ENCODE measurements around the gene GPR171.
"Not testable (repeated sequence)": the region's sequence is repeated elsewhere in the genome, so short reads cannot be mapped to it uniquely, and the experiment has no call there.

Gene GPR171, protein sequence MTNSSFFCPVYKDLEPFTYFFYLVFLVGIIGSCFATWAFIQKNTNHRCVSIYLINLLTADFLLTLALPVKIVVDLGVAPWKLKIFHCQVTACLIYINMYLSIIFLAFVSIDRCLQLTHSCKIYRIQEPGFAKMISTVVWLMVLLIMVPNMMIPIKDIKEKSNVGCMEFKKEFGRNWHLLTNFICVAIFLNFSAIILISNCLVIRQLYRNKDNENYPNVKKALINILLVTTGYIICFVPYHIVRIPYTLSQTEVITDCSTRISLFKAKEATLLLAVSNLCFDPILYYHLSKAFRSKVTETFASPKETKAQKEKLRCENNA

DNA sequence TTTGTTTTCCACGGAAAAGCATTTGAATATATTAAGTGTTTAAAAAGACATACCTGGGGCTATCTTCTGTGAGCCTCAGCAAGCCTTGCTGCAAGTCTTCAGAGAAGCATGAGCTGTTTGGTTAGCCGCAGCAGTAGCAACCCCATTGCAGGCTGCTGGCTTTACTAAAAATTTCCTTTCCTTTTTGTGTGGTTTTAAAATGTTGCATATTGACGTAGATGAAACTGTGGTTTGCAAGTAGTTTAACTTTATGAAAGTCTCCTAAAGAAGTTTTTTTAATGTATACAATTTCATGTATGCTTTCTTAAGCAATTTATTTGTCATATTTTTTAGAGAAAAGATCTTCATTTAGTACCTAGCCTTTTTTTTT, at the start of gene GPR171:
Gene GPR171 (minus strand): TSS at position 166 of the 370 bp plus-strand sequence. CDS start 3,830 bp downstream, outside the sequence.
- peak; percentile 59 for DNase-seq

DNA sequence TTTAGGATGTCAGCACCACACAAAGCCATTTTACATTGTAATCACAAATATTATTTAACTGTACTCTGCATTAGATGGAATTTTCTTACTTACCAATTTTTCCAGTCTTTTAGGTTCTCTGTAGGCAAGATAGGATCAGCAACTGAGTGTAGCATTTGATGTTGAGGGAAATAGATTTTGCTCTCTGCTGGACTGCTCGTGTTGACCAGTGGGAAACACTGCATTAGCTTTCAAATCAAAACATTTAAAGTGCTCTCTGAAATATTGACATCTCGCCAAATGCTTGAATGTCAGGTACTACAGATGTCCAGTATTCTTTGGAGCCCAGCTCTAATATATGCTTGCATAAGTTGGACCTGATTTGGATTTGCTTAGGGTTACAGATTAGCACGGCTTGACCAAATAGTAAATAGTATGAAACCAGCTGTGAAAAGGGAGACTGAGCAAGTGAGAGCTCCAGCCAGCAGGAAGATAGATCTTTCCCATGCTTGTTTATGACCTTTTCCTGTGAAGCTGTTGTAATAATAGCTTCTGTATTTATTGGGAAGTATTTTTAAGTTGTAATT, 45.8 kb upstream of the GPR171 start:
- DNase-seq: no peak

DNA sequence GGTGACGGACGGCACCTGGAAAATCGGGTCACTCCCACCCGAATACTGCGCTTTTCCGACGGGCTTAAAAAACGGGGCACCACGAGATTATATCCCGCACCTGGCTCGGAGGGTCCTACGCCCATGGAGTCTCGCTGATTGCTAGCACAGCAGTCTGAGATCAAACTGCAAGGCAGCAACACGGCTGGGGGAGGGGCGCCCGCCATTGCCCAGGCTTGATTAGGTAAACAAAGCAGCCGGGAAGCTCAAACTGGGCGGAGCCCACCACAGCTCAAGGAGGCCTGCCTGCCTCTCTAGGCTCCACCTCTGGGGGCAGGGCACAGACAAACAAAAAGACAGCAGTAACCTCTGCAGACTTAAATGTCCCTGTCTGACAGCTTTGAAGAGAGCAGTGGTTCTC, 39.0 kb upstream of the GPR171 start:
- DNase-seq: not testable (repeated sequence)

DNA sequence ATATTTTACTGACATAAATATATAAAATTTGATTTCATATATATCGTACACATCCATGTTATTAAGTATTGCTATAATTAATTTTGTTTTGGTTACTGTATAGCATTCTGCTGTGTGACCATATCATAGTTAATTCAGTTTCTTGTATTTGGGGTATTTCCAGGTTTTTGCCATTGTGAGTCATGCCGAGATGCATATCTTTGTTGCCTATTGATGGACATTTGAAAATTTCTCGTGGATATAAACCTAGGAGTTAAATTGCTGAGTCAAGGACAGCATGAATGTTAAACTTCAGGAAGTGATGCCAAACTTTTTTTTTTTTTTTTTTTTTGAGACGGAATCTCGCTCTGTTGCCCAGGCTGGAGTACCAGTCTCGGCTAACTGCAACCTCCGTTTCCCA, 33.7 kb upstream of the GPR171 start:
- no peak for DNase-seq

DNA sequence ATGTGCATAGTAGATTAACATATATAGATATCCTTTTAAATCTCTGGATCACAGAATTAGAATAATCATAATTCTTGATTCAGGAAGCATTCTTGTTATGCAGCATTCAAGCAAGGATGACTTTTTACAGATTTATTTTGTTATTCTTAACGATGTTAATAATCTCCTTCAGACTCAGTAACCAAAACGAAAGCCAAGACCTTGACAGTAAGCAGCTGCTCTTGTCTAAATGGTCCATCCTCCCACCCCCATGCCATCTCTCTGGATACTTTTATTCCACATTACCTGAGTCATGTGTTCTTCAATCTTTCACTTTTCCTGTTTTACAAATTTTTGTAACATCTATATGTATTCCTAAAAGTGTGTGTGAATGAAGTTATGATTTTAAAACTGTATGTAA, 33.3 kb upstream of the GPR171 start:
- DNase-seq: no peak

DNA sequence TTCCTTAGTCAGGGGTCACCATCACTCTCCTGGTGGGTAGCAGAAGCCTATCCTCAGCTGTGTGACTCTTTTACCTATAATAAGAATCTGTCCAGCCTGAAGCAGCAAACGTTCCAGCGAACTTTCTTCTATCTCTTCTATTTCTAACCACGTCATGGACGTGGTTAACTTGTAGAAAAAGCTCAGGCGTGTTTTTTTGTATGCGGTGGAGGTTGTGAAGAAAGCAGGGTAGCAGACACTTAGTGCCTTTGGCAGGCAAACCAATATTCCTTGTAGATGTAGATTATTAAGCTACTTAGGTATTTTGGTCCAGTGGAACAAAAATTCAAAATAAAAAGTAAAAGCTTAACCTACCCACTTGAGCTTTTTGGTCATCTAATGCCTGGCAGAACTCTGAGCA, 31.8 kb upstream of the GPR171 start:
- DNase-seq: no peak

DNA sequence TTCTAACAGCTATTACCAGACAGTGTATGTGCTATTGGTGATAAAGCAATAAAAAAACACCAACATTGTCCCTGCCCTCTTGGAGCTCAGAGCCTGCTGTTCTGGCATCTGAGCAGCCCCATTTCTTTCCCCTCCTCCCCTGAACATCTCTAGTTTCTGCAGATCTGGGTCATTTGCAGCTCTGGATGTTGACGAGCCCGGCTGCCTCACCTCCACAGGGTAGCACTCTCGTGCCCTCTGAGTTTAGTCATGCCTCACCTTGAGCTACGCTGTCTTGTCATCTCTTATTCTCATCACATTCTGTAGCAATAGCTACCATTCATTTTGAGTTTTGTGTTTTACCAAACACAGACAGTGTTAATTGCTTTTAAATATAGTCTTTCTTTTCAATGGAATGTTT, 30.0 kb upstream of the GPR171 start:
- no peak for DNase-seq

DNA sequence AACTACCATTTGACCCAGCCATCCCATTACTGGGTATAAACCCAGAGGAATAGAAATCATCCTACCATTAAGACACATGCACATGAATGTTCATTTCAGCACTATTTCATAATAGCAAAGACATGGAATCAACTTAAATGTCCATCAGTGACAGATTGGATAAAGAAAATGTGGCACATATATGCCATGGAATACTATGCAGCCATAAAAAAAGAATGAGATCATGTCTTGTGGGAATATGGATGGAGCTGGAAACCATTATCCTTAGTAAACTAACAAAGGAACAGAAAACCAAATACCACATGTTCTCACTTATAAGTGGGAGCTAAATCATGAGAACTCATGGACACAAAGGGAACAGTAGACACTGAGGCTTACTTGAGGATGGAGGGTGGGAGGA, 29.4 kb upstream of the GPR171 start:
- not testable (repeated sequence) for DNase-seq

DNA sequence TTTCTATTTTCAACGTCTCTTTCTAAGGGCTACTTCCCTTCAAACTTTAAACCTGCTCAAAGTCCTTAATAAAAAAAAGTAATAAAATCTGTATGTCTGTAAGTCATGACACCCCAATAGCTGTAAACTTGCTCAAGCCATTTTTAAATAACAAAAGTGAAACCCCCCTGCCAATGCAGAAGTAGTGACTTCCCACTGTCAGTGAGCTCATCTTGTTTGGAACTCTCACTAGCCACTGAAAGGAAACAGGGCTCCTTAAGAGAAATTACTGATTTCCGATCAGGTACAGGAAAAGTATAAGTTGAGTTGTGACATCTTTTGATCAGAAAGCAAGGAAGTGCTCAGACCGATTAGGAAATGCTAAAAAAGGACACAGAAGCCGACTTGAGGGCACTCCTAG, 27.6 kb upstream of the GPR171 start:
- DNase-seq: no peak

DNA sequence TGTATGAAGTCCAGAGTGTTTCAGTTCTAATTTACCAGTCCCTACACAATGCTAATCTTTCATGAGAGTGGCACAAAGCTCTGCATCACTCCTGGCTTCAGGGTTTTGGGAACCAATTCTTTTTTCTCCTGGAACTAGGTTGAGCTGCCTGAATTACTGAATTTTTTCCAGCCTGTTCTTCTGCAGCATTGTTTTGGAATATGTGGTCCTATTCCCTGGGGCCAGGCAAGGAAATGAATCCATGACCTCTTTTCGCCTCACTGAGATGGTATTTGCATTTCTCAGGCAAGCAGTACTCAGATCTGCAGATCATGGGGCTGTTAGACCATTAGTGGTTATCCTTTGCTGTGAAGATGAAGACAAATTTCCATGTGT, 25.6 kb upstream of the GPR171 start:
- DNase-seq: no peak

DNA sequence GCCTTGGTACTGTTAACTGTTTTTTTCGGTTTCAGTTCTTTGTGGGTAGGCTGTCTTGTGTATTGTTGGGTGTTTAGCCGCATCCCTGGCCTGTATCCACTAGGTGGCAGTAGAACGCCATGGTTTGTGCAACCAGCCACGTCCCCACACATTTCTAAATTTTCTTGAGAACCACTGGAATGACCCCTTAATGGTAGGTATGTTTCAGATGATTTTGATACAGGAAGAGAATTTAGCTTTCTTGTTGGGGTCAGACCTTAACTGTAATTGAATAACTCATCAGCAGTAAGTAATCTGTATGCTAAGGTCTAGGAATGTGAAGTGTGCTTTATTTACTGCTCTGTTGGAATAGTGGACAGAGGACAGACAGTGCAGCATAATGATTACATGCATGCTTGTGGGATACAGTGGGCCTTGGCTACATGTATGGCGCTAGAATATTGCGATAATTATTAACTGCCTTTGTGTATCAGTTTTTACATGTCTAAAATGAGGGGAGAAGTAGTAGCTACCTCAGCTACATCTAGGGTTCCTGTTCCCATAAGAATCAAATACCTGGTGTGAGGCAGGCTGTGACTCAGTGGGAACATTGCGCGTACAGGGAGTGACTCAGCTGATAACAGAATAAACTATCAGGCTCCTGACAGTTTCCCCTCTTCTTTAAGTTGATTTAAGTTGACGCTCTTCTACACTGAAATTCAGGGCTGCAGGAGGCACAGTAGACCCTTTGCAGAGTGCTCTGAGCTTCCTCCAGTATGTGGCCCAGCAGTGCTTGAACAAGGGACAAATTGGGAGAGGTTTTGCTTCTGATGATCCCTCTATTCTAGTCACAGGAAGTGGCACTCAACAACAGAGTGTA, 25.0 kb upstream of the GPR171 start:
- peak; percentile 65 for DNase-seq

DNA sequence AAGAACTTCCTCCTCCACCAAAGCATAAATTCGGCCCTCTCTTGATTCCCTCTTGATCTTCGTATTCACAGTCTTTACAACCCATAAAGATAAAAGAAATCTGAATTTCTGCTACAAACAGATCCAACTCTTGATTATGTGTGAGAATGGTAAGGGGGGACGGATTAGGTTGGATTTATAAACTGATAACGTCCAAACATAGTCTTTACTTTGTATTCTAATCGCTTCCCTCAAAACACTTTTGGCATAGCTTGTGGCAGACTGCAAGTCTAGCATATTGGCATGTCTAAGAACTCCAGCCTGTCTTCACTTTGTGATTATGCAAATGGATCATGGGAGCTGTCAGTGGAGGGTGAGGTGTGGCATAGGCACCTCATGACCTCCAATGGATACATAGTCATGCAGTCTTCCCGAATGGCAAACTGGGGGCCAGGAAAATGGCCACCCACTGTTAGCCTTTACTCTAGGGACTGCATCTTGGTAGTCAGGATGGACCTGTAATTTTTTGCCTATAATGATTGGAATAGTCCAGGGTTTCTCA, 24.3 kb upstream of the GPR171 start:
- no peak for DNase-seq

DNA sequence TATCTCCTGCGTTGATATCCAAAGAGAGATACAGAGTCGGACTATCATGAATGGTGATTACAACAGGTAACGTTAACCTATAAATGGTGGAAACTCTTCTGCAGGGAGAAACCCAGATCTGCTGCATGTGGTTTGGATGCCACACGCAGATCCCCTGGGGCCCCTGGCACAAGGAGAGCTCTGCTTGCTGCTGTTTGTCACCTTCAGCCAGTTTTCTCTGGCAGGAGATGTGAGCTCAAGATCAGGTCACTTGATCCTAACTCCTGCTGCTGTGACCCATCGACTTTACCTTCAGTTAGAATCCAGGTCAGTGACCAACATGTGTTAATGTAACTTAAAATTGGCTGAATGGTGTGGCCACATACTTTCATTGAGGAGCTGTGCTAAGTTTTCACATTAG, 23.8 kb upstream of the GPR171 start:
- no peak for DNase-seq

DNA sequence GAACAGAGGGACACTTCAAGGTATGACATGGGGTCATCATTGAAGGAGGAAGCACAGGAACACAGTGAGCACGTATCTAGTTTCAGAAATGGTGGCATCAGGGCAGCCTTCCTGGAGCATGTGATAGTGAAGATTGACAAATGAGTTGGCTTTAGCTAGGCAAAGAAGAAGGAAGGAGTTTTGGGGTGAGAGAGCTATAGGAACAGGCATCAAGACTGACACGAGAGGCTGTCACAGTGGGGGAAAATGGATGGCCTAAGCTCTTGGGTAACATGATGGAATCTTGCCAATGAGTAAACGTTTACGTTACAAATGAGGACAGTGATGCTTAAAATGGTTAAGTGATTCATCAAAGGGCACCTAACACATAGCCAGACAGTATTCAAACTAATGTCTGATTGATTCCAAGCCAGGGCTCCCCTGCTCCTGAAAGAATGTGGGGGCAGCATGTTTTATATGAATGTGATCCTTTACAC, 23.1 kb upstream of the GPR171 start:
- no peak for DNase-seq

DNA sequence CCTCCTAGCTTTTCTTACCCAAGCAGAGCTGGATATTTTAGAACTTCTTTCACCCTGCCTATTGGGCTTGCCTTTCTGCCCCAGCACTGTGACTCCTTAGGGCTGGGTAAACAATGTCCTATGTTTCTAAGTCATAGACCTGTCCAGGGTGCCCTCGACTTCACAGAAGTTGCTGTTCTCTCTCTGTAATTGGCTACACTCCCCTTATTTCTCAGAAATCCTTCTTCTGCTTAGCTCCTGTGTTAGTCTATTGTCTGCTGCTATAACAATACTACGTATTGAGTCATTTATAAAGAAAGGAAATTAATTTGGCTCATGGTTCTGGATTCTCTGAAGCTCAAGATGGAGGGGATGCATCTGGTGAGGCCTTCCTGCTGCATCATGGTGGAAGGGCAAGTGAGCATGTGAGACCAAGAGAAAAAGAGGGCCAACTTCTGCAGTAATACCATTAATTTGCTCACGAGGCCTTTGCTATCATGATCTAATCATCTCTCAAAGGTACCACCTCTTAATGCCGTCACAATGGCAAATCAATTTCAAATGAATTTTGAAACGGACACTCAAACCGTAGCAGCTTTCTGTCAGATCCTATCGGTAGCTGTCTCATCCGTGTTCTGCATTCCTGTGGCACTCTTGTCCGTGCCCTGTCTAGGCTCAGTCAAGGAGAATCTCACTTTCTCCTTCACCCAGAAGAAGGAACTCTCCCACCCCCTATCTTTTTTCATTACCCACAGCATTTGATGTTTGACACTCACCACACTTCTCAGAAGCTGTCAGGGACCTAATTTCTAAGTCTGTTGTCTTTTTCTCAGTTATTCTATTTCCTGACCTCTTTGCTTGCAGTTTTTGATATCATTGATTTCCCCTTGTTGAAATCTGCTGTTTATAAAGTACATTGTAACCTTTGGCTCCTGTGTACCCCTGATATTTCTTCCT, 22.3 kb upstream of the GPR171 start:
- DNase-seq: no peak

DNA sequence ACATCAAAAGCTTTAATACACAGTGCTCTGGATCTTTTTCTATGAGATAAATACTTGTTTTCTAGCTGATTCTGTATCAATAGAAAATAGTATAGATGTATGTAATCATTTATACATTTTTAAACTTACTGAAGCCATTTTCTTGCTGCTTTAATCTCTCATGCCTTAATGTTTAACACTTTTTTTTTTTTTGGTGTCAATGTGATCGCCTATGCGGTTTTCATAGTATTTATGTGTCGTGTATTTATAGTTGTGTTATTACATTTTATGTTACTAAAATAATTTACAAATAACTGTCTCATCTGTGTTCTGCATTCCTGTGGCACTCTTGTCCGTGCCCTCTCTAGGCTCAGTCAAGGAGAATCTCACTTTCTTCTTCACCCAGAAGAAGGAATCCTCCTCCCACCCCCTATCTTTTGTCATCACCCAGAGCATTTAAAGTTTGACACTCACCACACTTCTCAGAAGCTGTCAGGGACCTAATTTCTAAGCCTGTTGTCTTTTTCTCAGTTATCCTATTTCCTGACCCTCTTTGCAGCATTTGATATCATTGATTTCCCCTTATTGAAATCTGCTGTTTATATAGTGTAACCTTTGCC, 21.4 kb upstream of the GPR171 start:
- DNase-seq: no peak

DNA sequence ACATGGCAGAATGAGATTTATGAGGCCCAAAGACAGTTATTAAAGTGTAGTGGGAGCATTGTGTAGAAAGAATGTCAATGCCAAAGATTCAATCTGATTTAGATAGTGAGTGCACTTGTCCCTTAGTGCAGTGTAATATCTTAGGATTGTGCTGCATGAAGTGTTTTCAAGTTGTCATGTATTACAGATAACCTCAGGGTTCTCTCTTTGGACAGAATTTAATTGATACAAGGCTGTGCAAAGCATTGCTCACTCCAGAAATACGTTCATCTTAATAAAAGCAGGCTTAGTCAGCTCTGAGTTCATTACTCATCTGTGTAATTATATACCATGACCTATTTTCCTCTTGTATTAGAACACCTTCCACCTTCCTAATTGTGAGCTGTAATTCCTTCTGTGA, 16.0 kb upstream of the GPR171 start:
- DNase-seq: no peak

DNA sequence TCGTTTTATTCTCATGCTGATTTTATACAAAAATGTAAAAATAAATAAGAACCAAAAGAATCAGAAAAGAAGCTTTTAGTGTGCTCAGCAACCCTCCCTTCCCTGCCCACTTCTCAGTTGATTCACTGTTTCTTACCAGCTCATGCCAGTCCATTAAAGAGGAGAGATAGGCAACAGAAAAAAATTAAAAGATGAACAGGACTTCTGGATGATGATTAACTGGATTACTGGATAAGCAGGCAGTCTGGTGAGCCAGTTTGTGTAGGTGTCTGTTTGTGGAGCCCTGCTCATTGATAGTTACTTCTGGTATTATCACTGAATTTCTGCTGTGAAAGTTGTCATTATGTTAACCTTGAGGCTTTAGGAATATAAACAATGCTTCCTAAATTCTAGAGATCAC, 15.1 kb upstream of the GPR171 start:
- DNase-seq: no peak

DNA sequence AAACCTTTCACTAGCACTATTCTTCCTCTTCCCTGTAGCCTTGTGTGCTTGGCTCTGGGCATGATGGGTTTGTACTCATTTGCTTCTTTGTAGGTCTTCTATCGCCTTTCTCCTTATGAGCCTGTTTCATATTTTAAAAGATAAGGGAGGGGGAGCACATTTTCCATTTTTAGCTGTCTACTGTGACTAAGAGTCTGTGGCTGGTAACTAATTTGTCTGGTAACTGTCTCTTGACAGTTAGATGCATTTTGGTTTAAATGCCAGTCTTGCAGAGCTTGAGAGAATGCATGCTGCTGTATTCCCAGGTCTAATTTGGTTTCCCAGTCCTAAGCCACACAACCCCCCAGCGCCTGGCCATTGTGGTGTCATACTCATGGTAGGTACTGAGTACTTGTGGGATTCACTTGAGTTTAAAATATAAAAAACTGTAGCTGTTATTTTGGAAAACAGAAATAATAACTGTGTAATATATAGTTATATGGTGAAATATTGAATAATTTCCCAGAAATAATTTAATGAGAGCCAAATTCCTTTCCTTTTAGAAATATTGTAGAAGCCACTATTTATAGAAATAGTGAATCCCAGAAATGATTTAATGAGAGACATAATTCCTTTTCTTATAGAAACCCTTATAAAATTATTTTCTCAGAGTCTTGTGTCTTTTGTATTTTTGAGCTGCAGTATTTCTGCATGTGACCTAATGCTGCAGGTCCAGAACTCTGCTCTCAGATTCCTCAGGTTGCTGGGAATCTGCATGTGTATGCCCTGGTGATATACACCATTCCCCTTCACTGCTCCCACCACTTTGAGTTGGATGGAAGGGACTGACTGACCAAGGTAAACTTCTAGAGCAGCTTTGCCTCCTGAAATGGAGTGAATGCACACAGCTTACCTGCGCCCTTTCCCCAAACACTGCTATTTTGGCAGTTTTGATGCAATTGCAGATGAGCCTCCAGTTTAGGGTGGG, 13.9 kb upstream of the GPR171 start:
- no peak for DNase-seq

DNA sequence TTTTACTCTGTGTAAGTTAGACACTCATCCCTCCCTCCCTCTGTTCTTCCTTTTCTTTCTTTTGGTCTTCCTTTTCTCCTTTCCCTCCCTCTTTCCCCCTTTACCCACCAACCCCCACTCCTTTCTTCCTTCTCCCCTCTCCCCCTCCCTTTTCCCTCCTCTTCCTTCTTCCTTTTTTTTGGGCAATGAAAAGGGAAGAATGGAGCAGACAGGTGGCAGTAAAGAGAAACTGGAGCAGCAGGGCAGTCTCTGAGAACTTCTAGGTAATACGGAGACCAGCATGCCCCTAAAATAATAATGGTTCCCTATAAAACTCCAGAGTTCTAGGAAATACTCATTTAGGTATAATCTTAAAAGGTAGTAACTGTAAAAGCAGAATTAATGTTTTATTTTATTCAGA, 11.4 kb upstream of the GPR171 start:
- DNase-seq: no peak

DNA sequence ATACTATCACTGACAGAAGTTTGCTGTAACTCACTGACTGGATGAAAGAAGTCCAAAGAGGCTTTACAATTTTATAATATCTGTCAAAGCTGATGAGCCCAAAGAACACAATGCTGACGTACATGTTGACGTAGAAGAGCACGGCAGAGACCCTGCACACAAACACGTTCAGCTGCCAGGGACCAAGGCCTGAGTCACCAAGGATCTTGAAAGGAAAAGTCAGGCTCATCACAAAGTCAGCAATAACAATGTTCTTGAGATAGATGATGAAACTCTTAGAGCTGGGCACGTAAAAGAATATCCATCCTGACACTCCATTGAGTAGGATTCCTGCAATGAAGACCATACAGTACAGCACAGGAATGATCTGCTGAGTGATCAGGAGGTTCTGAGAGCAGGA, 10.9 kb upstream of the GPR171 start:
- DNase-seq: no peak

Measured in stimulated activated naive CD4-positive, alpha-beta T cell treated with Interleukin-2 at 50 U/mL for 16 hours (primary cell).